DND-41 (cell line): ENCODE measurements around the gene PALD1.

Experiments used
- CTCF ChIP-seq: IDR thresholded peaks from 2 replicates; pipeline ENCODE4 v1.5.1; 2012; ENCODE audit warnings: borderline replicate concordance, low read length, moderate library complexity, mild to moderate bottlenecking; ENCODE audit not compliant: poor library complexity, severe bottlenecking; ENCODE audit errors: extremely low read depth
- EZH2 ChIP-seq: IDR thresholded peaks from 3 replicates; pipeline ENCODE4 v1.6.1; 2012; ENCODE audit warnings: borderline replicate concordance, low read depth, mild to moderate bottlenecking, moderate library complexity, low read length, inconsistent platforms; ENCODE audit not compliant: severe bottlenecking

GRCh38 chr10:70568113-70568512 lies 89.5 kb downstream of the PALD1 start:
- no peak for TF ChIP-seq EZH2
- TF ChIP-seq CTCF = no peak
